T-cell (primary cell): Measurements from ENCODE around the gene IL16. TPM values are rescaled to one million over a fixed set of nuclear protein-coding genes. Genes with fewer than 3 reads are reported as not detected.

ENCODE experiments used
- ATAC-seq, 4 experiments: fragments of 200-7000 bp in 3 of 4; fragments of 150-1000 bp in 1 of 4; cut with Tn5 transposase; replicated peaks in 1 of 4; 1 replicate in 3 of 4; 2 replicates in 1 of 4; pipeline ENCODE4 v1.10.0; 2021; ENCODE audit warnings: moderate library complexity in 3 of 4, mild to moderate bottlenecking in 2 of 4, moderate number of reproducible peaks in 1 of 4
- CTCF ChIA-PET, 2 donors: fragments of 300-600 bp; sonication (Branson Sonifier 250); formaldehyde crosslinking; loops; one replicate each; lab custom pipeline; 2022; ENCODE audit warnings: antibody characterized with exemption in 2 of 2; lab: Charles Lee
- POLR2A ChIA-PET, 2 donors: fragments of 300-600 bp; sonication (Branson Sonifier 250); formaldehyde crosslinking; loops; one replicate each; lab custom pipeline; 2022; ENCODE audit warnings: antibody characterized with exemption in 2 of 2; lab: Charles Lee
- DNase-seq, 35 experiments: peaks; one replicate each; pipeline versions ENCODE4 v3.0.0 to v3.0.0-alpha.2; 2013 to 2023
- H3K27ac ChIP-seq: one replicate; pipeline ENCODE4 v1.5.1; 2013; ENCODE audit warnings: low read length
- H3K27me3 ChIP-seq, 2 experiments: replicated peaks in 1 of 2; 1 replicate in 1 of 2; 2 replicates in 1 of 2; pipeline versions ENCODE4 v1.6.1 to v1.7.0; 2013; ENCODE audit warnings: low read length in 1 of 2, mixed read lengths in 1 of 2; ENCODE audit not compliant: control insufficient read depth in 2 of 2, insufficient read depth in 2 of 2; ENCODE audit errors: extremely low read depth in 1 of 2
- H3K36me3 ChIP-seq, 2 donors: 1 replicate in 1 of 2; 2 replicates in 1 of 2; pipeline versions ENCODE4 v1.6.1 to v1.7.0; 2013; ENCODE audit warnings: low read length in 1 of 2; ENCODE audit not compliant: control insufficient read depth in 2 of 2, insufficient read depth in 1 of 2; ENCODE audit errors: extremely low read depth in 1 of 2
- H3K4me1 ChIP-seq, 2 experiments: 1 replicate in 1 of 2; 2 replicates in 1 of 2; pipeline versions ENCODE4 v1.6.1 to v1.7.0; 2013; ENCODE audit warnings: low read length in 2 of 2, mixed read lengths in 1 of 2; ENCODE audit not compliant: insufficient read depth in 2 of 2, control insufficient read depth in 1 of 2; ENCODE audit errors: extremely low read depth in 1 of 2
- H3K4me3 ChIP-seq, 2 donors: 1 replicate in 1 of 2; 2 replicates in 1 of 2; pipeline versions ENCODE4 v1.5.1 to v1.7.0; 2013; ENCODE audit warnings: mild to moderate bottlenecking in 2 of 2, low read length in 1 of 2, moderate library complexity in 1 of 2; ENCODE audit not compliant: control insufficient read depth in 1 of 2; ENCODE audit errors: extremely low read depth in 1 of 2
- H3K9me3 ChIP-seq: 2 replicates; pipeline ENCODE4 v1.7.0; 2013
- H3K27ac Mint-ChIP-seq, 2 donors: one replicate each; pipeline ENCODE4 v1.8.0; 2020 to 2021; ENCODE audit warnings: mild to moderate bottlenecking in 2 of 2, mixed read lengths in 2 of 2
- H3K27me3 Mint-ChIP-seq, 2 donors: one replicate each; pipeline ENCODE4 v1.8.0; 2021 to 2022; ENCODE audit warnings: mixed read lengths in 2 of 2
- H3K36me3 Mint-ChIP-seq: one replicate; pipeline ENCODE4 v1.8.0; 2021; ENCODE audit warnings: mixed read lengths
- H3K4me1 Mint-ChIP-seq, 3 donors: one replicate each; pipeline ENCODE4 v1.8.0; 2020 to 2022; ENCODE audit warnings: mixed read lengths in 3 of 3, mild to moderate bottlenecking in 1 of 3
- H3K4me3 Mint-ChIP-seq, 3 donors: one replicate each; pipeline ENCODE4 v1.8.0; 2020 to 2022; ENCODE audit warnings: mild to moderate bottlenecking in 3 of 3, mixed read lengths in 3 of 3, moderate library complexity in 3 of 3
- H3K9me3 Mint-ChIP-seq, 3 donors: one replicate each; pipeline ENCODE4 v1.8.0; 2020 to 2022; ENCODE audit warnings: mixed read lengths in 3 of 3
- WGBS: methylation state at CpG from one replicate; pipeline ENCODE4 v1.1.5; 2013; ENCODE audit warnings: missing lambda C conversion rate; ENCODE audit not compliant: insufficient coverage; 5-methylcytosine and 5-hydroxymethylcytosine counted together
- total RNA-seq, 35 experiments: library from RNA in 6 of 35; stranded (reverse) in 6 of 35; fragments of 120-200 nt in 1 of 35; gene quantifications; one replicate each; pipeline versions ENCODE4 v1.2.1 to v1.2.4 and lab custom pipeline; 2013 to 2026

IL16 gene
- total RNA-seq, 5 donors from 2014 or later (not counting 1 experiment from before 2014, with no cell fraction given) = 143 to 319 (median 299) TPM

DNA sequence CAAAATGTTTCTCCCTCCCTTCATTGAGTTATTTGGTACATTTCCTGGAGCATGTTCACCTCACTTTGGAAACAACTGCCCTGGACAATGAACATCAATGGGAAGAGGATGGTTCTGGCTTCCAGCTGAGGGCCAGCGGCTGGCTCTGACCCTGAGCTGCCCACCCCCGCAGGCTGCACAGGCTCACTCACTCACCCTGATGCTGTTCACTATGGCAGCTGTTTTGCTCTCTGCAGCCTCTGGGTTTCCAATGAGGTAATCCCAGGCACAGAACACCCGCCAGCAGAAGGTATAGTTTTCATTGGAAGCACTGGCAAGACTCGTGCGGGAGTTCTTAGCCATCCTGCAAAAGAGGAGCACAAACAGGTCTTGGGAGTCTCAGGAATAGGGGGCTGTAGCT is 159.6 kb downstream of the IL16 start:
- H3K36me3 ChIP-seq = no peaks in the 10 kb centered on the region
- CTCF ChIA-PET = interaction anchor here in 1 of 2 donors (0.6 to 1.0 kb wide), 2 partner anchors 29 to 93 kb away, joined by 3 read pairs; no protein-coding TSS in a partner anchor
- ATAC-seq (no peak), DNase-seq (no peak)
- peaks cover 4% of the 10 kb centered on the region for H3K36me3 Mint-ChIP-seq
- WGBS = 88% methylated on average over 3 of the region's 5 CpGs
- POLR2A ChIA-PET = no interaction called here
- peaks cover 0 to 4% of the 10 kb centered on the region in 2 donors for H3K27me3 Mint-ChIP-seq
- H3K9me3 ChIP-seq = no peaks in the 10 kb centered on the region
- peaks cover 0 to 7% of the 10 kb centered on the region in 2 experiments for H3K27me3 ChIP-seq
- H3K4me1 ChIP-seq = no peaks in the 10 kb centered on the region
- no peaks in the 10 kb centered on the region for H3K9me3 Mint-ChIP-seq
- no peak overlapping the region for H3K4me3 ChIP-seq
- H3K27ac ChIP-seq = no peak overlapping the region
- no peak overlapping the region for H3K4me3 Mint-ChIP-seq
- no peak overlapping the region for H3K27ac Mint-ChIP-seq
- H3K4me1 Mint-ChIP-seq = no peaks in the 10 kb centered on the region

DNA sequence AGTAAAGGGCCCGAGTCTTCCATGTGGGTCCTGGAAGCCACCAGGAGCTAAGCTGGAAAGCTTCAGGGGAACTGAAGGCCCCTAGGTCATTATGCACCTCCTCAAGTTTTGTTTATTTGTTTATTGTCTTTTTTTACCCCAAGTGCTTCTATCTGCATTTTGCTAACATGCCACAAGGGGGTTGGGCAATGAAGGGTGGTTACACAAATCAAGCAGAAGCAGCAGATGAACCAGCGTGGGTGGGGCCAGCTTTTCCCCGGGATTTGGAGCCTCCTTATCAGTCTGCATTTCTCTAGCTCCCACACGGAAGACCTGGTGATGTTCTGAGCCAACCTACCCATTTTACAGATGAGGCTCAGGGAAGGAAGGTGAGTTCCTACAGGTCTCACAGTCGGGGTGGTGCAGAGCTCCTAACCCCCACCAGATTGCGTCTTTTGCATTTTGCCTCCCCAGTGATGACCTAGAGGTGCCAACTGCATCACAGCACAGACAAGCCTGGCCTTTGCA is 160.6 kb downstream of the IL16 start:
- H3K4me3 ChIP-seq = no peak overlapping the region
- ChIA-PET CTCF (interaction anchor here in 1 of 2 donors (0.7 to 0.9 kb wide), 2 partner anchors 9 to 42 kb away, joined by 3 to 4 read pairs; no protein-coding TSS in a partner anchor), POLR2A (no interaction called here)
- Mint-ChIP-seq H3K27ac (no peak overlapping the region), H3K9me3 (no peaks in the 10 kb centered on the region), H3K4me3 (no peak overlapping the region), H3K4me1 (no peaks in the 10 kb centered on the region), H3K27me3 (peaks cover 0 to 4% of the 10 kb centered on the region in 2 donors), H3K36me3 (peaks cover 7% of the 10 kb centered on the region)
- H3K36me3 ChIP-seq = no peaks in the 10 kb centered on the region
- H3K27me3 ChIP-seq = peaks cover 0 to 10% of the 10 kb centered on the region in 2 experiments
- H3K27ac ChIP-seq = no peak overlapping the region
- no peak for ATAC-seq
- no peaks in the 10 kb centered on the region for H3K9me3 ChIP-seq
- no peaks in the 10 kb centered on the region for H3K4me1 ChIP-seq
- DNase-seq = no peak
- WGBS = 84% methylated on average over 4 of the region's 6 CpGs

DNA sequence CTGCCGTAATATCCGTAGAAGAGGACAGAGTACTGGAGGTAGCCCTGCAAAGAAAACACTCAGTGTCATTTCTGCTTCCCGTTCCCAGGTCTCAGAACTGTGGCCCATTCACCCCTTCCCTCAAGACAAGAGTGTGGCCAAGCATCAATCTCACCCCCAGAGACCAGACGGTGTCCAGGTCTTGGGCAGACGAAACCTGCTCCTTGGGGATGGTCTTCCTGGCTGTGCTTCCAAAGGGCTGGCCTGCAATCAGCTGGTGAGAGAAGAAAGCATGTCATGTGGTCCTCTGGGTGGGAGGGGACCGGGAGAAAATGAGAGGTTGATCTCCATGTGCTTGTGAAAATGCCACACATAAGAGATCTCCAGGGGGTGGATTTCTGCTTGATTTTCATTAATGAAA is 161.6 kb downstream of the IL16 start:
- CTCF ChIA-PET = interaction anchor here (0.6 to 0.9 kb wide), 3 partner anchors 8 to 43 kb away, joined by 3 to 4 read pairs (median 3); no protein-coding TSS in a partner anchor
- H3K27me3 Mint-ChIP-seq = peaks cover 0 to 4% of the 10 kb centered on the region in 2 donors

DNA sequence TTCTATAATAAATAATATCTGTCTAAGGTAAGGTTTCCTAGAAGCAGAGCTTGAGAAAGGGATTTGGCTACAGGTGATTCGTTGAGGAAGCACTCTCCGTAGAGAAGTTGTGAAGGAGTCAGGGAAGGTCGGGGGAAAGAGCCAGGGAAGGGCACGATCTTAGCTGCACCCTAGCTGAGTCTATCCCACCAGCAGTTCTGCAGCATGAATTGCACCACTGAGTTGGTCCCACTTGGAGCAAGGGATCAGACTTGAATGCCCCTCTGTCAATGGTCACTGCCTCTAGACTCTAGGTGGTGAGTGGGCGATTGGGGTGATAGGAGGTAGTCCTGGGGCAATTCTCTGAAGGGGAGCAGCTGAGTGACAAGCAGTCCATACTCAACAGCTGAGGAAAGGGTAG is 163.8 kb downstream of the IL16 start:
- no peak for DNase-seq
- Mint-ChIP-seq H3K36me3 (peaks cover 15% of the 10 kb centered on the region), H3K27me3 (peaks cover 0 to 4% of the 10 kb centered on the region in 2 donors), H3K27ac (no peak overlapping the region), H3K4me1 (no peaks in the 10 kb centered on the region), H3K9me3 (no peaks in the 10 kb centered on the region), H3K4me3 (no peak overlapping the region)
- ChIA-PET CTCF (no interaction called here), POLR2A (no interaction called here)
- Histone ChIP-seq H3K4me1 (no peaks in the 10 kb centered on the region), H3K9me3 (no peaks in the 10 kb centered on the region), H3K27ac (no peak overlapping the region), H3K36me3 (no peaks in the 10 kb centered on the region), H3K27me3 (peaks cover 0 to 10% of the 10 kb centered on the region in 2 experiments), H3K4me3 (no peak overlapping the region)
- no peak for ATAC-seq
- 97% methylated on average over 4 of the region's 5 CpGs for WGBS

More for the DNA sequence above, 161.6 kb downstream of the IL16 start:
- Mint-ChIP-seq H3K27ac (no peak overlapping the region), H3K4me3 (no peak overlapping the region), H3K36me3 (peaks cover 8% of the 10 kb centered on the region), H3K4me1 (no peaks in the 10 kb centered on the region), H3K9me3 (no peaks in the 10 kb centered on the region)
- ATAC-seq (no peak), DNase-seq (no peak)
- peaks cover 0 to 10% of the 10 kb centered on the region in 2 experiments for H3K27me3 ChIP-seq
- no peaks in the 10 kb centered on the region for H3K36me3 ChIP-seq
- no peak overlapping the region for H3K27ac ChIP-seq
- no peaks in the 10 kb centered on the region for H3K9me3 ChIP-seq
- 92% methylated on average over 5 of the region's 6 CpGs for WGBS
- H3K4me1 ChIP-seq = no peaks in the 10 kb centered on the region
- POLR2A ChIA-PET = no interaction called here
- no peak overlapping the region for H3K4me3 ChIP-seq

- Histone ChIP-seq H3K9me3 (no peaks in the 10 kb centered on the region), H3K36me3 (no peaks in the 10 kb centered on the region), H3K4me1 (no peaks in the 10 kb centered on the region), H3K4me3 (no peak overlapping the region), H3K27me3 (peaks cover 0 to 10% of the 10 kb centered on the region in 2 experiments), H3K27ac (no peak overlapping the region)
- POLR2A ChIA-PET = no interaction called here
- DNase-seq = no peak
- Mint-ChIP-seq H3K36me3 (peaks cover 15% of the 10 kb centered on the region), H3K9me3 (no peaks in the 10 kb centered on the region), H3K27me3 (peaks cover 0 to 4% of the 10 kb centered on the region in 2 donors), H3K4me1 (no peaks in the 10 kb centered on the region), H3K27ac (no peak overlapping the region), H3K4me3 (no peak overlapping the region)
- CTCF ChIA-PET = interaction anchor here in 1 of 2 donors (0.6 kb wide), 1 partner anchor 1975 kb away, joined by 5 read pairs; no protein-coding TSS in a partner anchor
- no peak for ATAC-seq
- WGBS = no CpG with 5 or more reads among the region's 7 CpGs
Measured at GRCh38 chr15:81361891-81362290, 165.2 kb downstream of the IL16 start.

DNA sequence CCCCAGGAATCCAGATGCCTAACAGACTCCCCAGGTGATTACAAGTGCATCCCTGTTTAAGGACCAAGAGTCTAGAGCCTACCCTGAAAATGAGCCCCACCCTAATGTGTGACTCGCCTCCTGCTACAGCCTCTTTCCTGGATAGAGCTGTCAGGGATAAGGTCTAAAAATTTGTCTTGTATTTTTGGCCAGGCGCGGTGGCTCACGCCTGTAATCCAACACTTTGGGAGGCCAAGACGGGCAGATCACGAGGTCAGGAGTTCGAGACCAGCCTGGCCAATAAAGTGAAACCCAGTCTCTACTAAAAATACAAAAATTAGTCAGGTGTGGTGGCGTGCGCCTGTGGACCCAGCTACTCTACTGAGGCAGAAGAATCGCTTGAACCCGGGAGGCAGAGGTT is 166.1 kb downstream of the IL16 start:
- CTCF ChIA-PET = no interaction called here
- peaks cover 0 to 10% of the 10 kb centered on the region in 2 experiments for H3K27me3 ChIP-seq
- no peak overlapping the region for H3K27ac ChIP-seq
- no peak overlapping the region for H3K4me3 Mint-ChIP-seq
- H3K27ac Mint-ChIP-seq = no peak overlapping the region
- no peaks in the 10 kb centered on the region for H3K9me3 Mint-ChIP-seq
- H3K9me3 ChIP-seq = no peaks in the 10 kb centered on the region
- DNase-seq (no peak), ATAC-seq (no peak)
- H3K36me3 Mint-ChIP-seq = peaks cover 15% of the 10 kb centered on the region
- 80% methylated on average over 9 of the region's 11 CpGs for WGBS
- peaks cover 0 to 4% of the 10 kb centered on the region in 2 donors for H3K27me3 Mint-ChIP-seq
- no peaks in the 10 kb centered on the region for H3K4me1 ChIP-seq
- no peak overlapping the region for H3K4me3 ChIP-seq
- H3K4me1 Mint-ChIP-seq = no peaks in the 10 kb centered on the region
- H3K36me3 ChIP-seq = no peaks in the 10 kb centered on the region
- POLR2A ChIA-PET = no interaction called here
